Fibroblast of mammary gland (primary cell): Measurements from ENCODE around the gene KLHL29.
A peak's percentile ranks its signal among the peaks of the same experiment; 100 is the strongest.
"Not testable (repeated sequence)": the region's sequence is repeated elsewhere in the genome, so short reads cannot be mapped to it uniquely, and the experiment has no call there.

ENCODE experiments used
- DNase-seq: peaks from one replicate; pipeline ENCODE4 v3.0.0-alpha.2; 2010; ENCODE audit warnings: low read depth
- H3K4me3 ChIP-seq: 2 replicates; pipeline ENCODE4 v1.5.1; 2011; ENCODE audit warnings: low read depth, mild to moderate bottlenecking, low read length, moderate library complexity; ENCODE audit not compliant: control insufficient read depth
- CTCF ChIP-seq: conservative IDR thresholded peaks from 2 replicates; pipeline ENCODE4 v1.5.1; 2011; ENCODE audit warnings: low read depth, low read length, inconsistent platforms; ENCODE audit not compliant: control insufficient read depth, insufficient read depth

Gene KLHL29

DNA sequence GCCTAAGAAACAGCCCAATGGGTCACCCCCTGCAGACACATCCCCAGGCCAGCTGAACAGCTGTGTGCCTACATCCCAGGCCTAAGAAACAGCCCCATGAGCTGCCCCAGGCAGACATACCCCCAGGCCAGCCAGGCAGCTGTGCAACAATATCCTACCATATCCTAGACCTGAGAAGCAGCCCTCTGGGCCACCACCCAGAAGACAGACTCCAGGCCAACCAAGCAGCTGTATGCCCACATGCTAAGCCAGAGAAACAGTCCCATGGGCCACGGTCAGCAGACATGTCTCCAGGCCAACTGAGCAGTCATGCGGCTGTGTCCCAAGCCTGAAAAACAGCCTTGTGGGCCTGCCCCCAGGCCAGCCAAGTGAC, 336.5 kb downstream of the KLHL29 start:
- no peak overlapping the region for H3K4me3 ChIP-seq
- no peak for DNase-seq
- no peak for TF ChIP-seq CTCF

DNA sequence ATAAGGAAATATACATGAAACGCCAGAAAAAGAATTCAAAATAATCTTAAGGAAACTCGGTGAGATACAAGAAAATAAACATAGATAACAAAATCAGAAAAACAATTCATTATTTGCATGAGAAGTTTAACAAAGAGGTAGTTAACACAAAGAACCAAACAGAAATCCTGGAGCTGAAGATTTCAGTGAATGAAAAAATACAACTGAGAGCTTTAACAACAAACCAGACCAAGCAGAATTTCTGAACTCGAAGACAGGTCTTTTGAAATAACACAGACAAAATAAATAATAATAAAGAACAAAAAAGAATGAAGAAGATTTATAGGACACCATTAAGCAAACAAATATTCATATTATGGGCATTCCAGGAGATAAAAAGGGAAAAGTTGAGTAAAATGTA, 337.3 kb downstream of the KLHL29 start:
- no peak for TF ChIP-seq CTCF
- H3K4me3 ChIP-seq = no peak overlapping the region
- no peak for DNase-seq

DNA sequence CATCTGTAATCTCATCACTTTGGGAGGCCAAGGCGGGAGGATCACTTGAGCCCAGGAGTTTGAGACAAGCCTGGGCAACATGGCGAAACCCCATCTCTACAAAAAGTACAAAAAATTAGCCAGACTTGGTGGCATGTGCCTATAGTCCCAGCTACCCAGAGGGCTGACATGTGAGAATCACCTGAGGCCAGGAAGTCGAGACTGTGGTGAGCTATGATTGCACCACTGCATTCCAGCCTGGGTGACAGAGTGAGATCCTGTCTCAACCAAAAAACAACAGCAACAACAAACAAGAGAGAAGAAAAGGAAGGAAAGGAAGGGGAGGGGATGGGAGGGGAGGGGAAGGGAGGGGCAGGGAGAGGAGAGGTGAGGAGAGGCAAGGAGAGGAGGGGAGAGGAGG, 338.1 kb downstream of the KLHL29 start:
- DNase-seq = not testable (repeated sequence)

GRCh38 chr2:23734416-23734815, 349.4 kb downstream of the KLHL29 start:
- DNase-seq = no peak
- H3K4me3 ChIP-seq = no peak overlapping the region
- no peak for TF ChIP-seq CTCF

More for the DNA sequence above, 338.1 kb downstream of the KLHL29 start:
- not testable (repeated sequence) for H3K4me3 ChIP-seq

DNA sequence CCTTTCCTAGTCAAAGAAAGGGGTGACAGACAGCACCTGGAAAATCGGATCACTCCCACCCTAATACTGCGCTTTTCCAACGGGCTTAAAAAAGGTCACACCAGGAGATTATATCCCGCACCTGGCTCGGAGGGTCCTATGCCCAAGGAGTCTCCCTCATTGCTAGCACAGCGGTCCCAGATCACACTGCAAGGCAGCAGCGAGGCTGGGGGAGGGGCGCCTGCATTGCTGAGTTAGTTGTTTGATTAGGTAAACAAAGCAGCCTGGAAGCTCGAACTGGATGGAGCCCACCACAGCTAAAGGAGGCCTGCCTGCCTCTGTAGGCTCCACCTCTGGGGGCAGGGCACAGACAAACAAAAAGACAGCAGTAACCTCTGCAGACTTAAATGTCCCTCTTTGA, 351.8 kb downstream of the KLHL29 start:
- H3K4me3 ChIP-seq, DNase-seq: not testable (repeated sequence)

DNA sequence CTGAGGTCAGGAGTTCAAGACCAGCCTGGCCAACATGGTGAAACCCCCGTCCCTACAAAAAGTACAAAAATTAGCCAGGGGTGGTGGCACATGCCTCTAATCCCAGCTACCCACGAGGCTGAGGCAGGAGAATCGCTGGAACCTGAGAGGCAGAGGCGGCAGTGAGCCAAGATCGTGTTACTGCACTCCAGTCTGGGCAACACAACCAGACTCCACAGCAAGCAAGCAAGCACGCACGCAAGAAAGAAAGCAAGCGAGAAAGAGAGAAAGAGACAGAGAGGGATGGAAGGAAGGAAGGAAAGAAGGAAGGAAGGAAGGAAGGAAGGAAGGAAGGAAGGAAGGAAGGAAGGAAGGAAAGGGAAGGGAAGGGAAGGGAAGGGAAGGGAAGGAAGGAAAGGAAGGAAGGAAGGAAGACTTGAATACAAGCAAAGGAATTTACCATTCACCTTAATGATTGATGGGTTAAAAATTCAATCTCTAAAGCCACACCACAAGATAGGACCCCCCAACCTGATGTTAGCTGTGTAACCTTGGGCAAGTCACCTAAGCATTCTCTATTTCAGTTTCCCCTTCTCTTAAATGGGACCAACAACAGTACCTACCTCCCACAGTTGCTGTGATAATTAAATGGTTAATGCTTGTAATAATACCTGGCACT, 360.2 kb downstream of the KLHL29 start:
- no peak overlapping the region for H3K4me3 ChIP-seq
- DNase-seq = peak; percentile 20
- TF ChIP-seq CTCF = no peak

DNA sequence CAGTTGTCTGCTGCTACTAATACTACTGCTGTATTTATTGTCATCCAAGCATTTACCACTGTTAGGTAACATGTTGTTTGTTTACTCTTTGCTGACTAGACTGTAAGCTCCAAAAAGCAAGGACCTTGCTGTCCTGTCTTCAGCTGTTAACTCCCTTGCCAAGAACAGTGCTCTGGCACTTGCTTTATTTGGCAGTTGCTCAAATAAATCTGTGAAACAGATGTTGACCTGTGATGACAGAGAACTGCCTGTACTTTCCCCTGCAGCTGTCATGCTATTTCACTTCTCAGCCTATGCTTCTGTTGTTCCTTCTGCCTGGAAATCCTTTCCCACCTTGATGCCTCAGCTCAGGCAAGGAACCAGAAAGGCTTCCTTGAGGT, 360.7 kb downstream of the KLHL29 start:
- TF ChIP-seq CTCF = no peak
- peak; percentile 91 for DNase-seq
- H3K4me3 ChIP-seq = no peak overlapping the region

DNA sequence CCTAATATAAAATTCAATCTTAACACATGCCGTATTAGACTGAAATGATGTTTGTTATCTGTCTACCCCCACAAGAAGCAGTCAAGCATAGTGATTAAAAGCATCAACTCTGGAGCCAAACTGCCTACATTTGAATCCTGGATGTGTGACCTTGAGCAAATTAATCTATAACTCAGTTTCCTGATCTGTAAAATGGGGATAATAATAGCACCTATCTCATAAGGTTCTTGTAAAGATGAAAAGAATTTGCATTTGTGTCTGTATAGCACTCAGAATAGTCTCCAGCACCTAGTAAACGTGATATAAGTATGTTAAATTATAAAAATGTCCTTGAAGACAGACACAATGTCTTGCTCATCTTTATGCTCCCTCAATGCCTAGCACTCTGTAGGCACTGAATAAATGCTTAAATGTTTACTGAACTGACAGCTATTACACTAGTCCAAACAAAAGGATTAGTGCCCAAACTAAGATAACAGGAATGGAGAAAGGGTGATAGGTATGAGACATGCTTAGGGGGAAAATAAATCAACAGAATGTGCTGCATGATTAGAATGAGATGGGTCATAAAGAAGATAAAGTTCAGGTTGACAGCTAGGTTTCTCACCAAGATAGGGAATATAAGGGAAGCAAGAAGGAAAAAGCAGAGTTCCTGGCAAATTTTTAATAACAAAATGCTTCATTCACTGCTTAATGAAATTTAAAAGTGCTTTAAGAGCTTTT, 361.3 kb downstream of the KLHL29 start:
- no peak overlapping the region for H3K4me3 ChIP-seq
- no peak for TF ChIP-seq CTCF
- DNase-seq = no peak
